Progenitor cell of endocrine pancreas (in vitro differentiated cells): ENCODE results near the gene ALOX5. TPM values are rescaled to one million over a fixed set of nuclear protein-coding genes. Genes with fewer than 3 reads are reported as not detected.

Experiments
- DNase-seq: peaks from one replicate; pipeline ENCODE4 v3.0.0; 2021; ENCODE audit warnings: low spot score; ENCODE audit not compliant: unreplicated experiment
- H3K27ac Mint-ChIP-seq: 2 replicates; pipeline ENCODE4 v1.8.0; 2021; ENCODE audit warnings: mild to moderate bottlenecking, moderate library complexity, mixed read lengths
- H3K27me3 Mint-ChIP-seq: 2 replicates; pipeline ENCODE4 v1.8.0; 2021; ENCODE audit warnings: mixed read lengths
- H3K36me3 Mint-ChIP-seq: 2 replicates; pipeline ENCODE4 v1.8.0; 2022; ENCODE audit warnings: mixed read lengths; ENCODE audit not compliant: insufficient read depth
- H3K4me1 Mint-ChIP-seq: 2 replicates; pipeline ENCODE4 v1.8.0; 2021; ENCODE audit warnings: low read depth, mixed read lengths
- H3K4me3 Mint-ChIP-seq: 2 replicates; pipeline ENCODE4 v1.8.0; 2021; ENCODE audit warnings: low read depth, mild to moderate bottlenecking, moderate library complexity, mixed read lengths
- H3K9me3 Mint-ChIP-seq: 2 replicates; pipeline ENCODE4 v1.8.0; 2021; ENCODE audit warnings: low read depth, mixed read lengths
- CTCF ChIP-seq: fragments of 200-600 bp; sonication (generic); IDR thresholded peaks from one replicate; pipeline ENCODE4 v1.5.0; 2021; ENCODE audit warnings: antibody characterized with exemption, mild to moderate bottlenecking; ENCODE audit not compliant: unreplicated experiment
- total RNA-seq: library from RNA; stranded (reverse); gene quantifications from 2 replicates; pipeline ENCODE4 v1.2.1, GENCODE V29; 2021

The ALOX5 gene
- total RNA-seq, 1 donor from 2014 or later: 1.9 TPM

GRCh38 chr10:45399113-45399512 is 25.1 kb downstream of the ALOX5 start:
- H3K9me3 Mint-ChIP-seq: peaks cover 19% of the 10 kb centered on the region
- no peak for TF ChIP-seq CTCF
- peaks cover 5% of the 10 kb centered on the region for H3K36me3 Mint-ChIP-seq
- H3K4me3 Mint-ChIP-seq: no peak overlapping the region
- H3K27ac Mint-ChIP-seq: no peak overlapping the region
- H3K4me1 Mint-ChIP-seq: peaks cover 7% of the 10 kb centered on the region
- no peak for DNase-seq
- peaks cover 3% of the 10 kb centered on the region for H3K27me3 Mint-ChIP-seq

- DNase-seq: no peak
These were observed 29.1 kb downstream of the ALOX5 start for GRCh38 chr10:45403151-45403550.

GRCh38 chr10:45404087-45404769 is 30.2 kb downstream of the ALOX5 start:
- Mint-ChIP-seq H3K4me3 (no peak overlapping the region), H3K36me3 (no peaks in the 10 kb centered on the region), H3K27ac (no peak overlapping the region), H3K4me1 (peaks cover 32% of the 10 kb centered on the region), H3K9me3 (peaks cover 4% of the 10 kb centered on the region), H3K27me3 (peaks cover 3% of the 10 kb centered on the region)
- no peak for DNase-seq
- TF ChIP-seq CTCF: no peak

More at GRCh38 chr10:45403151-45403550, 29.1 kb downstream of the ALOX5 start:
- no peak for TF ChIP-seq CTCF
- Mint-ChIP-seq H3K36me3 (no peaks in the 10 kb centered on the region), H3K4me1 (peaks cover 23% of the 10 kb centered on the region), H3K27ac (no peak overlapping the region), H3K27me3 (peaks cover 3% of the 10 kb centered on the region), H3K9me3 (peaks cover 4% of the 10 kb centered on the region), H3K4me3 (no peak overlapping the region)

GRCh38 chr10:45404770-45405120 is 30.7 kb downstream of the ALOX5 start:
- DNase-seq: no peak
- Mint-ChIP-seq H3K27me3 (peaks cover 3% of the 10 kb centered on the region), H3K36me3 (no peaks in the 10 kb centered on the region), H3K27ac (no peak overlapping the region), H3K4me3 (no peak overlapping the region), H3K4me1 (peaks cover 33% of the 10 kb centered on the region), H3K9me3 (no peaks in the 10 kb centered on the region)
- TF ChIP-seq CTCF: no peak

GRCh38 chr10:45407542-45407941 is 33.5 kb downstream of the ALOX5 start:
- Mint-ChIP-seq H3K27ac (no peak overlapping the region), H3K27me3 (peaks cover 3% of the 10 kb centered on the region), H3K36me3 (no peaks in the 10 kb centered on the region), H3K4me1 (peaks cover 28% of the 10 kb centered on the region), H3K4me3 (no peak overlapping the region), H3K9me3 (no peaks in the 10 kb centered on the region)
- DNase-seq: no peak
- TF ChIP-seq CTCF: no peak
